HCT116 (cell line): ENCODE measurements around the gene GORASP1. TPM values are rescaled to one million over a fixed set of nuclear protein-coding genes. Genes with fewer than 3 reads are reported as not detected.

Experiments used
- ATAC-seq: fragments of 200-7000 bp; cut with Tn5 transposase; 2 replicates; pipeline ENCODE4 v1.9.1; 2020; ENCODE audit warnings: mild to moderate bottlenecking, moderate library complexity
- BruUV-seq: library from RNA; stranded (reverse); fragments of 400-500 nt; replicated peaks from 2 replicates; lab custom pipeline; 2021; lab: Mats Ljungman, UMichigan
- CTCF ChIA-PET: fragments of 300-600 bp; sonication (Branson Sonifier 250); formaldehyde crosslinking; loops from one replicate; lab custom pipeline; 2021; ENCODE audit warnings: antibody characterized with exemption; lab: Charles Lee
- POLR2A ChIA-PET: fragments of 300-600, 350-600 bp; sonication (Branson Sonifier 250); formaldehyde crosslinking; loops from one replicate; lab custom pipeline; 2021; ENCODE audit warnings: antibody characterized with exemption; lab: Charles Lee
- RAD21 ChIA-PET, 2 experiments: fragments of 300-600 bp; sonication (Branson Sonifier 250); formaldehyde crosslinking; loops; one replicate each; lab custom pipeline; 2023; ENCODE audit warnings: low total read pairs in 2 of 2; ENCODE audit not compliant: uncharacterized antibody in 2 of 2, unreplicated experiment in 2 of 2, low non-redundant PET in 1 of 2; lab: Charles Lee
- DNase-seq: peaks from one replicate; pipeline ENCODE4 v3.0.0-alpha.2; 2010; ENCODE audit warnings: low read depth, low spot score
- H2AFZ ChIP-seq: fragments of 200-600 bp; shearing (Covaris generic), sonication (generic); 2 replicates; pipeline ENCODE4 v1.6.1; 2017; ENCODE audit warnings: low read depth, mixed run types, mixed read lengths, antibody characterized with exemption, low read length; ENCODE audit not compliant: poor library complexity, severe bottlenecking
- H3K27ac ChIP-seq: 2 replicates; pipeline ENCODE4 v1.5.1; 2012; ENCODE audit warnings: low read depth, low read length
- H3K27me3 ChIP-seq: fragments of 200-600 bp; sonication (generic); 2 replicates; pipeline ENCODE4 v1.6.1; 2016; ENCODE audit warnings: mixed run types, low read length, mixed read lengths; ENCODE audit not compliant: insufficient read depth
- H3K36me3 ChIP-seq, 2 experiments: fragments of 200-500 bp in 1 of 2; fragments of 200-600 bp in 1 of 2; sonication (Bioruptor generic) in 1 of 2; sonication (generic) in 1 of 2; 2 replicates each; pipeline versions ENCODE4 v1.5.1 to v1.6.1; 2014 to 2016; ENCODE audit warnings: low read length in 2 of 2, inconsistent platforms in 1 of 2, mixed read lengths in 1 of 2, mixed run types in 1 of 2; ENCODE audit not compliant: insufficient read depth in 2 of 2, control insufficient read depth in 1 of 2
- H3K4me1 ChIP-seq, 2 experiments: fragments of 200-600 bp in 1 of 2; sonication (generic) in 1 of 2; 2 replicates each; pipeline versions ENCODE4 v1.5.1 to v1.6.1; 2012 to 2017; ENCODE audit warnings: low read length in 2 of 2, inconsistent platforms in 1 of 2, mild to moderate bottlenecking in 1 of 2, mixed read lengths in 1 of 2, mixed run types in 1 of 2, moderate library complexity in 1 of 2; ENCODE audit not compliant: insufficient read depth in 2 of 2, control insufficient read depth in 1 of 2
- H3K4me2 ChIP-seq: fragments of 200-600 bp; sonication (generic); 2 replicates; pipeline ENCODE4 v1.6.1; 2017; ENCODE audit warnings: mixed run types, low read length, mixed read lengths
- H3K4me3 ChIP-seq, 2 experiments: fragments of 200-600 bp in 1 of 2; sonication (generic) in 1 of 2; replicated peaks in 1 of 2; 2 replicates each; pipeline ENCODE4 v1.5.1; 2011 to 2016; ENCODE audit warnings: low read length in 2 of 2, control low read depth in 1 of 2, low read depth in 1 of 2, mild to moderate bottlenecking in 1 of 2, mixed read lengths in 1 of 2, mixed run types in 1 of 2
- H3K79me2 ChIP-seq: fragments of 200-600 bp; sonication (generic); 2 replicates; pipeline ENCODE4 v1.6.1; 2017; ENCODE audit warnings: mild to moderate bottlenecking, mixed run types, low read length, moderate library complexity, mixed read lengths; ENCODE audit not compliant: insufficient read depth
- H3K9ac ChIP-seq: fragments of 200-600 bp; sonication (generic); 2 replicates; pipeline ENCODE4 v1.6.1; 2016; ENCODE audit warnings: low read length, mixed read lengths
- H3K9me2 ChIP-seq: fragments of 200-600 bp; sonication (generic), shearing (Covaris generic); 2 replicates; pipeline ENCODE4 v1.6.1; 2017; ENCODE audit warnings: mixed run types, mild to moderate bottlenecking, moderate library complexity; ENCODE audit not compliant: insufficient read depth
- H3K9me3 ChIP-seq, 2 experiments: fragments of 200-500 bp in 1 of 2; fragments of 200-600 bp in 1 of 2; sonication (Bioruptor generic) in 1 of 2; sonication (generic) in 1 of 2; 2 replicates each; pipeline ENCODE4 v1.6.1; 2014 to 2017; ENCODE audit warnings: low read length in 2 of 2, mixed read lengths in 2 of 2, inconsistent platforms in 1 of 2, low read depth in 1 of 2, mild to moderate bottlenecking in 1 of 2, mixed run types in 1 of 2, moderate library complexity in 1 of 2; ENCODE audit not compliant: control insufficient read depth in 1 of 2, insufficient read depth in 1 of 2
- H4K20me1 ChIP-seq: fragments of 200-600 bp; sonication (generic), shearing (Covaris generic); 2 replicates; pipeline ENCODE4 v1.6.1; 2017; ENCODE audit warnings: mixed run types, mild to moderate bottlenecking, moderate library complexity; ENCODE audit not compliant: insufficient read depth
- CBX3 ChIP-seq: IDR thresholded peaks from 2 replicates; pipeline ENCODE4 v1.6.1; 2012; ENCODE audit warnings: low read depth
- EZH2 ChIP-seq: fragments of 200-600 bp; sonication (generic); IDR thresholded peaks from 2 replicates; pipeline ENCODE4 v1.6.1; 2017; ENCODE audit warnings: antibody characterized with exemption, mixed run types
- EZH2phosphoT487 ChIP-seq: fragments of 200-600 bp; IDR thresholded peaks from 2 replicates; pipeline ENCODE4 v1.6.1; 2018; ENCODE audit warnings: antibody characterized with exemption, borderline replicate concordance
- FOSL1 ChIP-seq: IDR thresholded peaks from 2 replicates; pipeline ENCODE4 v1.6.1; 2012; ENCODE audit warnings: low read depth
- RAD21 ChIP-seq: IDR thresholded peaks from 2 replicates; pipeline ENCODE4 v1.6.1; 2012; ENCODE audit warnings: low read depth, mild to moderate bottlenecking
- SIN3A ChIP-seq: IDR thresholded peaks from 2 replicates; pipeline ENCODE4 v1.6.1; 2012; ENCODE audit warnings: low read depth
- SRF ChIP-seq: IDR thresholded peaks from 2 replicates; pipeline ENCODE4 v1.6.1; 2012; ENCODE audit warnings: low read depth
- TCF7L2 ChIP-seq: IDR thresholded peaks from 2 replicates; pipeline ENCODE4 v1.7.0; 2011; ENCODE audit warnings: borderline replicate concordance, inconsistent platforms; ENCODE audit not compliant: insufficient read depth, insufficient read length; ENCODE audit errors: extremely low read depth
- YY1 ChIP-seq: IDR thresholded peaks from 2 replicates; pipeline ENCODE4 v1.6.1; 2011; ENCODE audit warnings: low read length, low read depth, moderate library complexity, mild to moderate bottlenecking; ENCODE audit not compliant: insufficient replicate concordance; ENCODE audit errors: extremely low read depth
- ZBTB33 ChIP-seq: IDR thresholded peaks from 2 replicates; pipeline ENCODE4 v1.6.1; 2011; ENCODE audit warnings: mild to moderate bottlenecking, low read length, moderate library complexity; ENCODE audit not compliant: insufficient replicate concordance; ENCODE audit errors: extremely low read depth
- ZNF274 ChIP-seq: fragments of 200-500 bp; sonication (Bioruptor generic); IDR thresholded peaks from 2 replicates; pipeline ENCODE4 v1.6.1; 2014; ENCODE audit warnings: mild to moderate bottlenecking, low read depth, low read length, inconsistent platforms
- intact Hi-C: fragments of 100-400 bp; cut with micrococcal nuclease; formaldehyde crosslinking; loops from 2 replicates; pipeline ENCODE4 v1.10.0; 2022
- total RNA-seq: library from RNA; stranded (reverse); gene quantifications from one replicate; pipeline ENCODE4 v1.2.1, GENCODE V29; 2021; ENCODE audit not compliant: unreplicated experiment

GORASP1 gene
- total RNA-seq, 1 experiment from 2014 or later = 38.8 TPM

GRCh38 chr3:39067286-39067685, 40.1 kb downstream of the GORASP1 start:
- DNase-seq = no peak
- TF ChIP-seq SIN3A (no peak), ZBTB33 (no peak), TCF7L2 (no peak), YY1 (no peak), EZH2 (no peak), ZNF274 (no peak), FOSL1 (no peak), EZH2phosphoT487 (no peak), CBX3 (no peak), RAD21 (no peak), SRF (no peak)
- H3K9me3 ChIP-seq = no peaks in the 10 kb centered on the region
- H4K20me1 ChIP-seq = no peaks in the 10 kb centered on the region
- ChIA-PET POLR2A (no interaction called here), RAD21 (no interaction called here), CTCF (no interaction called here)
- no peaks in the 10 kb centered on the region for H3K27me3 ChIP-seq
- H3K79me2 ChIP-seq = peaks cover 4% of the 10 kb centered on the region; the same call in 1 of the 2 replicates
- ATAC-seq = no peak
- H2AFZ ChIP-seq = no peak overlapping the region
- H3K4me2 ChIP-seq = no peak overlapping the region
- no peak overlapping the region for H3K9ac ChIP-seq
- BruUV-seq = no TSS peak
- H3K36me3 ChIP-seq = peaks cover 0 to 7% of the 10 kb centered on the region in 2 experiments; a peak in 1 of 4 replicates
- H3K9me2 ChIP-seq = no peaks in the 10 kb centered on the region
- intact Hi-C loops = no loop called here
- no peak overlapping the region for H3K4me3 ChIP-seq
- H3K4me1 ChIP-seq = no peaks in the 10 kb centered on the region
- H3K27ac ChIP-seq = no peak overlapping the region
